Prostate gland (tissue), 2 donors: ENCODE data around the gene HCN3.

Source experiments
- CTCF ChIP-seq, 4 experiments: fragments of 200-600 bp in 2 of 4; fragments of 450-650 bp in 2 of 4; sonication (generic) in 2 of 4; IDR thresholded peaks; 1 replicate in 3 of 4; 2 replicates in 1 of 4; pipeline ENCODE4 v1.5.1; 2016 to 2019; ENCODE audit warnings: antibody characterized with exemption in 4 of 4, mild to moderate bottlenecking in 2 of 4, moderate library complexity in 2 of 4
- POLR2AphosphoS5 ChIP-seq: sonication (generic); formaldehyde crosslinking; IDR thresholded peaks from one replicate; pipeline ENCODE4 v1.6.1; 2017; ENCODE audit warnings: antibody characterized with exemption

- TF ChIP-seq CTCF (IDR thresholded peaks at IDR 0.05) (no peak), POLR2AphosphoS5 (no peak)
These were observed 19.4 kb downstream of the HCN3 start for GRCh38 chr1:155296661-155297060.
